Mucosa of descending colon (tissue), 3 donors: ENCODE results near the gene ADAP2. TPM values are rescaled to one million over a fixed set of nuclear protein-coding genes. Genes with fewer than 3 reads are reported as not detected.
"Not testable (repeated sequence)": the region's sequence is repeated elsewhere in the genome, so short reads cannot be mapped to it uniquely, and the experiment has no call there.

Experiments used
- ATAC-seq: fragments of 200-7000 bp; cut with Tn5 transposase; one replicate; pipeline ENCODE4 v1.9.1; 2020; ENCODE audit warnings: mild to moderate bottlenecking, moderate library complexity
- DNase-seq, 3 donors: peaks; one replicate each; pipeline ENCODE4 v3.0.0-alpha.2; 2020
- H3K36me3 ChIP-seq: fragments of 200-600 bp; one replicate; pipeline ENCODE4 v1.8.0; 2021; ENCODE audit warnings: low read depth, mild to moderate bottlenecking
- H3K4me1 ChIP-seq: fragments of 200-600 bp; one replicate; pipeline ENCODE4 v1.8.0; 2021; ENCODE audit warnings: low read depth, mild to moderate bottlenecking
- H3K4me3 ChIP-seq: fragments of 200-600 bp; one replicate; pipeline ENCODE4 v1.8.0; 2021; ENCODE audit warnings: mild to moderate bottlenecking
- H3K9me3 ChIP-seq: fragments of 200-600 bp; one replicate; pipeline ENCODE4 v1.8.0; 2021; ENCODE audit warnings: mild to moderate bottlenecking
- intact Hi-C, 2 donors: fragments of 100-400 bp; cut with DNase I in 1 of 2; cut with micrococcal nuclease in 1 of 2; formaldehyde crosslinking; loops; one replicate each; pipeline versions ENCODE4 v1.11.0 to v1.11.1; 2022; cut with DNase I, micrococcal nuclease
- total RNA-seq, 3 donors: library from RNA; stranded (reverse); fragmentation: NEBNext Ultra II Directional in 2 of 3; extraction: Animal tissue kit (Norgen Biotek cat#: 25700) in 2 of 3; gene quantifications; one replicate each; pipeline versions ENCODE4 v1.2.1 to v1.2.4, GENCODE V29; 2021 to 2023
- TF ChIP-seq, protein P1 (sequence below): fragments of 200-600 bp; IDR thresholded peaks from one replicate; pipeline ENCODE4 v1.8.0; 2022; ENCODE audit warnings: antibody characterized with exemption, mild to moderate bottlenecking
- donor health status: DM: no; HTN: no; CAD: no; lungs with moderate emphysema.
- donor health status: DM: no; HTN: no; CAD: no.
- donor health status: DM: no; HTN: yes; CAD: no.

Gene ADAP2
- total RNA-seq, 3 donors from 2014 or later = 7.3 to 15.9 (median 12.1) TPM

DNA sequence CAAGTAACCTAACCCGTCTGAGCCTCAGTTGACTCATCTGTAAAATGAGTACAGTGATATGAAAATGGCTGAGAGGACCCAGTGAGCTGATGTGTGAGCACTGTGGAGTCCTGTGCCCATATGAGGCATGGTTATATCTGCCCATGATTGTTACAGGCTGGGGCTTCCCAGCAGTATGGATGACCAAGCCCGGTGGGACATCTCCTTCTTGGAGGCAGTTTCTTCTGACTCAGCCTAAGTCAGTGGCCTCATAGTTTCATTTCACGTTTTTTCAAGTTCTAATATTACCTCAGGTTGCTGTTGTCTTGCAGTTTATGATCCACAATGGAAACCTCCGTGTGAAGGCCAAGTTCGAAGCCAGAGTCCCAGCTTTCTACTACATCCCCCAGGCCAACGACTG, 4.8 kb downstream of the ADAP2 start:
- intact Hi-C loops = no loop called here
- Histone ChIP-seq H3K9me3 (no peaks in the 10 kb centered on the region), H3K36me3 (no peaks in the 10 kb centered on the region), H3K4me3 (no peak overlapping the region), H3K4me1 (peaks cover 13% of the 10 kb centered on the region)
- no peak for ATAC-seq
- no peak for DNase-seq
- TF ChIP-seq, protein P1, sequence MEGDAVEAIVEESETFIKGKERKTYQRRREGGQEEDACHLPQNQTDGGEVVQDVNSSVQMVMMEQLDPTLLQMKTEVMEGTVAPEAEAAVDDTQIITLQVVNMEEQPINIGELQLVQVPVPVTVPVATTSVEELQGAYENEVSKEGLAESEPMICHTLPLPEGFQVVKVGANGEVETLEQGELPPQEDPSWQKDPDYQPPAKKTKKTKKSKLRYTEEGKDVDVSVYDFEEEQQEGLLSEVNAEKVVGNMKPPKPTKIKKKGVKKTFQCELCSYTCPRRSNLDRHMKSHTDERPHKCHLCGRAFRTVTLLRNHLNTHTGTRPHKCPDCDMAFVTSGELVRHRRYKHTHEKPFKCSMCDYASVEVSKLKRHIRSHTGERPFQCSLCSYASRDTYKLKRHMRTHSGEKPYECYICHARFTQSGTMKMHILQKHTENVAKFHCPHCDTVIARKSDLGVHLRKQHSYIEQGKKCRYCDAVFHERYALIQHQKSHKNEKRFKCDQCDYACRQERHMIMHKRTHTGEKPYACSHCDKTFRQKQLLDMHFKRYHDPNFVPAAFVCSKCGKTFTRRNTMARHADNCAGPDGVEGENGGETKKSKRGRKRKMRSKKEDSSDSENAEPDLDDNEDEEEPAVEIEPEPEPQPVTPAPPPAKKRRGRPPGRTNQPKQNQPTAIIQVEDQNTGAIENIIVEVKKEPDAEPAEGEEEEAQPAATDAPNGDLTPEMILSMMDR = no peak

DNA sequence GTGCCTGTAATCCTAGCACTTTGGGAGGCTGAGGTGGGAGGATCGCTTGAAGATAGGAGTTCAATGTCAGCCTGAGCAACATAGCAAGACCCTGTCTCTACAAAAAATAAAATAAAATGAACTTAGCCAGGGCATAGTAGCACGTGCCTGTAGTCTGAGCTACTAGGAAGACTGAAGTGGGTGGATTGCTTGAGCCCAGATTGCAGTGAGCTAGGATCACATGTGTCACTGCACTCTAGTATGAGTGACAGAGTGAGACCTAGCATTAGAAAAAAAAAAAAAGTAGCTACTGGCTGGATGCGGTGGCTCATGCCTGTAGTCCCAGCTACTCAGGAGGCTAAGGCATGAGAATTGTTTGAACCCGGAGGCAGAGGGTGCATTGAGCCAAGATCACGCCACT, 6.0 kb downstream of the ADAP2 start:
- no peak for DNase-seq

DNA sequence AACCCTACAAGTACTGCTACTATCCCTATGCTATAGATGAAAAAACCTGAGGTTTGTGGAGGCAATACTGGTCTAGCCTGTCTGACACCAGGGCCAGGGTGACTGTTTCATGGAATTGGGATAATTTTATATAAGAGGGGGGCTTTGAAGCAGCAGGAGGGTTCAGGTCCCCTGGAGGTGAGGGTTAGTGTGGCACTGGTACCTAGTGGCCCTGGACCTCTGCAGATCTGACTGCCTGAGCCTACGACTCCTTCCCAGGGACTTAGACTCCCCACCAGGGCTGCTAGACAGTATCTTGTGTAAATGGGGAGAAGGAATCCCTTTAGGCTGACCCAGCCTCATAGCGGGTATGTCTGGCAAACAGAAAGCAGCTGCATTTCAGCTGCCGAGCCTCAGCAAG, 6.8 kb downstream of the ADAP2 start:
- intact Hi-C loops = no loop called here
- no peak for DNase-seq

More for the DNA sequence above, 6.0 kb downstream of the ADAP2 start:
- intact Hi-C loops = no loop called here
- Histone ChIP-seq H3K4me1 (peaks cover under 1% of the 10 kb centered on the region), H3K36me3 (no peaks in the 10 kb centered on the region), H3K4me3 (no peak overlapping the region), H3K9me3 (no peaks in the 10 kb centered on the region)
- ATAC-seq = no peak
- TF ChIP-seq, protein P1 = no peak

DNA sequence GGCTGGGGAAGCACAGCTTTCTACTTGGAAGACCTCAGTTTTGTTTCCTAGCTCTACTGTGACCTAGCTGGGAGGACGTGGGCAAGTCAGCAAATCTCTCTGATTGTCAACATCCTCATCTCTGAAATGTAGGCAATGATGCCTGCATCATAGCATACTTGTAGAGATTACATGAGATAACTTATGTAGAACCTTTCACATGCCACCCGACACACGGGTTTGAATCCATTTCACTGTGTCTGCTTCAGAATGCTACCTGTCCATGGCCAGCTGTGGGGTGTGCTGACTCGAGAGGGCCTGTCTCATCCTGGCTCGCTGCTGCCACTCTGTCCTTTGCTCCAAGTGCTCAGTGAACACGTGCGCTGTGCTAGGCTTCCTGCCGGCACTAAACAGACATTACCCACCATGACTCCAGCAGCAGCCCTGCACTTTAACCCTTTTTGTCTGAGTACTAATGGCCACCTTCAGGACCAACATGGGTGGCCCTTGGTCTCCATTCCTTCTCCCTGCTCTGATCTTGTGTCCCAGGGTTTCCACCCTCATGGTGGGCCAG, 7.4 kb downstream of the ADAP2 start:
- no peak for ATAC-seq

More for the DNA sequence above, 6.8 kb downstream of the ADAP2 start:
- Histone ChIP-seq H3K36me3 (no peaks in the 10 kb centered on the region), H3K9me3 (no peaks in the 10 kb centered on the region), H3K4me3 (no peak overlapping the region), H3K4me1 (no peaks in the 10 kb centered on the region)
- TF ChIP-seq, protein P1 = no peak
- ATAC-seq = no peak

DNA sequence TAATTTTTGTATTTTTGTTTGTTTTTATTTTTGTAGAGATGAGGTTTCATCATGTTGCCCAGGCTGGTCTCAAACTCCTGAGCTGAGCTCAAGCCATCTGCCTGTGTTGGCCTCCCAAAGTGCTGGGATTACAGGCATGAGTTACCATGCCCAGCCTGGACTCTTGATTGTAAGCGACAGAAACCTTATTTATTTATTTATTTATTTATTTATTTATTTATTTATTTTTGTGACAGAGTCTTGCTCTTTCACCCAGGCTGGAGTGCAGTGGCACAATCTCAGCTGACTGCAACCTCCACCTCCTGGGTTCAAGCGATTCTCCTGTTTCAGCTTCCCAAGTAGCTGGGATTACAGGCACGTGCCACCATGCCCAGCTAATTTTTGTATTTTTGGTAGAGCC, 8.1 kb downstream of the ADAP2 start:
- H3K4me1 ChIP-seq, ATAC-seq, intact Hi-C loops, H3K4me3 ChIP-seq, H3K9me3 ChIP-seq, DNase-seq, H3K36me3 ChIP-seq: not testable (repeated sequence)

More for the DNA sequence above, 7.4 kb downstream of the ADAP2 start:
- no peaks in the 10 kb centered on the region for H3K9me3 ChIP-seq
- no peaks in the 10 kb centered on the region for H3K36me3 ChIP-seq
- DNase-seq = no peak
- intact Hi-C loops = no loop called here
- TF ChIP-seq, protein P1 = no peak
- no peak overlapping the region for H3K4me3 ChIP-seq
- H3K4me1 ChIP-seq = no peaks in the 10 kb centered on the region

DNA sequence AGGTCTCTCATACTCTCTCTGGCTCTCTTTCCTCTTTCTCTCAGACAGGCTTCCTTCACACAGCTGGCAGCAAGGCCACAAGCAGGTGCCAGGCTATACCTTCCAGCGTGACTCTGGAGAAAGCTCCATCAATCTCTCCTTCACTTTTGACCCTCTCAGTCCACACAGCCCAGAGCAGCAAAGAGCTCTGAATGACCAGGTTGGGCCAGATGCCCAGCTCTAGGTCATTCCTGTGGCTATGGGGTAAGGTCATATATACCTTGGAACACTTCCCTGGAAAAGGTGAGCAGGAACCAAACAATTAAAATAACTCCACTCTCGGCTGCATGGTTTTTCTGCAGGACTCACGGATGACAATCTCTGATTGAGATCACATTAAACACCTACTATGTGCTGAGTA, 8.8 kb downstream of the ADAP2 start:
- intact Hi-C loops = no loop called here
- TF ChIP-seq, protein P1 = no peak
- H3K36me3 ChIP-seq = no peaks in the 10 kb centered on the region
- H3K4me1 ChIP-seq = no peaks in the 10 kb centered on the region
- DNase-seq = no peak
- H3K4me3 ChIP-seq = no peak overlapping the region
- H3K9me3 ChIP-seq = no peaks in the 10 kb centered on the region
- no peak for ATAC-seq

DNA sequence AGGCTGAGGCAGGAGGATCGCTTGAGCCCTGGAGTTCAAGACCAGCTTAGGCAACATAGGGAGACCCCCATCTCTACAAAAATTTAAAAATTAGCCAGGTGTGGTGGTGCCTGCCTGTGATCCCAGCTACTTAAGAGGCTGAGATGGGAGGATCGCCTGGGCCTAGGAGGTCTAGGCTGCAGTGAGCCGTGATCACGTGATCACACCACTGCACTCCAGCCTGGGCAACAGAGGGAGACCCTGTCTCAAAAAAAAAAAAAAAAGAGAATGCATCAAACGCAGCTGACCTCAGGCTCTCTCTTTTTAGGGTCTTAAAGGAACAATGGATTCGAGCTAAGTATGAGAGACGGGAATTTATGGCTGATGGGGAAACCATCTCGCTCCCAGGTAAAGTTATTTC, 9.8 kb downstream of the ADAP2 start:
- ATAC-seq, intact Hi-C loops, H3K4me3 ChIP-seq, H3K9me3 ChIP-seq, DNase-seq, H3K36me3 ChIP-seq, H3K4me1 ChIP-seq: not testable (repeated sequence)
